ENCODE results near the gene P4HA1. TPM values are rescaled to one million over a fixed set of nuclear protein-coding genes. Genes with fewer than 3 reads are reported as not detected.
"Not testable (repeated sequence)": the region's sequence is repeated elsewhere in the genome, so short reads cannot be mapped to it uniquely, and the experiment has no call there.

The P4HA1 gene
- total and polyA plus RNA-seq, 5 experiments from 2014 or later = 14.2 to 17.6 (median 16.0) TPM

DNA sequence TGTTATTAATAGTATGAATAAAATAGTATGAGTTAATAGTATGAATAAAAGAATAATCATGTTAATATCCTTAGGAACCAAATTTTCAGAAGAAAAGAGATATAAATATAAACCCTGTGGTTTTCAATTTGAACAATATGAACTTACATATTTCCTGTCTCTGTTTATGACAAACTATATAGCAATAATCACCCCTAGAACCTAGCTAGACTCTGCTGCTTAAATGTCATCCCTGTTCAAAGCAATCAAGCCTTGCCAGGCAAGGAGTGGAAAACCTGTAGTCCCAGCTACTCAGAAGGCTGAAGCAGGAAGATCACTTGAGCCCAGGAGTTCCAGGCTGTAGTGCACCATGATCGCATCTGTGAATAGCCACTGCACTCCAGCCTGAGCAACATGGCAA is 36.5 kb downstream of the P4HA1 start:
- Mint-ChIP-seq H3K27me3 (no peaks in the 10 kb centered on the region), H3K4me1 (peaks cover 9 to 16% (median 12%) of the 10 kb centered on the region in 4 donors), H3K27ac (peak overlapping the region in 8 of 10 donors; percentile 33 to 87 (median 68)), H3K9me3 (no peaks in the 10 kb centered on the region), H3K36me3 (peaks cover 0 to 59% (median 8%) of the 10 kb centered on the region in 3 donors), H3K4me3 (no peak overlapping the region)
- POLR2A ChIA-PET = no interaction called here
- DNase-seq (no peak), ATAC-seq (no peak)

DNA sequence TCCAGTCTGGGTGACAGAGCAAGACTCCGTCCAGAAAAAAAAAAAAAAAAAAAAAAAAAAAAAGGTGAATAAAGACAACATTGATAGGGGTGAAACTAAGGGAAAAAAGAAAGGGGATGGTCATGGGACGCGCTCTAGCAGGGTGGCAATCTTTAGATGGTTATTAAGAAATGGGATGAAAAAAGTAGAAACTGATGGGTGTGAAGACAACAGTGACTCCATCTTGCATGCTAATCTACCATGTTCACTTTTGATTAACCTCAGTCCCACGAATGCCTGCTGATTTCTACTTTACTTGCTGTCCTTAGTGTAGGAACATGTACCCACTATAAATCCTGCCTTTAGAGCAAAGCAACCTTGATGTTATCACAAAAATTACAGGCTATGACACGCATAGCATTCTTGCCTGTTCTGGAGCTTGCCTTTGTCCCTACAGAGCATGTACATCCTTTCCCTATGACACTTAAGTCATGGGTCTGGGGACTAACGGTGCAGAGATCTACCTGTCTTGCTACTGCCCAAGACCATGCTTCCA is 38.5 kb downstream of the P4HA1 start:
- POLR2A ChIA-PET = no interaction called here
- DNase-seq = no peak

DNA sequence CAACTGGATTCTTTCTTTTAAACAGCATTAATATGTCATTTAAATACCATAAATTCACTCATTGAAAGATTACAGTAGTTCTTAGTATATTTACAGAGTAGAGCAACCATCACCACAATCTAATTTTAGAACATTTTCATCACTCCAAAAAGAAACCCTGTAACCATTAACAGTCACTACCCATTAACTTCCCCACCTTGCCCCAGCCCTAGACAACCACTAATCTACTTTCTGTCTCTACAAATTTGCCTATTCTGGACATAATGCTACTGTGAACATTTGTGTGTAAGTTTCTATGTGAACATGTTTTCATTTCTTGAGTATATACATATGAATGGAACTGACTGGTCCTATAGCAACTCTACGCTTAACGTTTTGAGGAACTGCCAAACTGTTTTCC is 42.4 kb downstream of the P4HA1 start:
- POLR2A ChIA-PET = no interaction called here
- no peak for DNase-seq
- no peak for ATAC-seq
- no peak overlapping the region for H3K27ac Mint-ChIP-seq
- H3K4me1 Mint-ChIP-seq = no peaks in the 10 kb centered on the region
- H3K4me3 Mint-ChIP-seq = no peak overlapping the region
- no peaks in the 10 kb centered on the region for H3K9me3 Mint-ChIP-seq
- H3K27me3 Mint-ChIP-seq = no peaks in the 10 kb centered on the region
- H3K36me3 Mint-ChIP-seq = peaks cover 0 to 80% (median 24%) of the 10 kb centered on the region in 3 donors

More for the DNA sequence above, 38.5 kb downstream of the P4HA1 start:
- no peaks in the 10 kb centered on the region for H3K9me3 Mint-ChIP-seq
- peak overlapping the region in 1 of 10 donors; percentile 16 for H3K27ac Mint-ChIP-seq
- no peaks in the 10 kb centered on the region for H3K27me3 Mint-ChIP-seq
- H3K36me3 Mint-ChIP-seq = peaks cover 0 to 57% (median 13%) of the 10 kb centered on the region in 3 donors
- H3K4me3 Mint-ChIP-seq = no peak overlapping the region
- H3K4me1 Mint-ChIP-seq = peaks cover 9 to 16% (median 12%) of the 10 kb centered on the region in 4 donors
- ATAC-seq = no peak

DNA sequence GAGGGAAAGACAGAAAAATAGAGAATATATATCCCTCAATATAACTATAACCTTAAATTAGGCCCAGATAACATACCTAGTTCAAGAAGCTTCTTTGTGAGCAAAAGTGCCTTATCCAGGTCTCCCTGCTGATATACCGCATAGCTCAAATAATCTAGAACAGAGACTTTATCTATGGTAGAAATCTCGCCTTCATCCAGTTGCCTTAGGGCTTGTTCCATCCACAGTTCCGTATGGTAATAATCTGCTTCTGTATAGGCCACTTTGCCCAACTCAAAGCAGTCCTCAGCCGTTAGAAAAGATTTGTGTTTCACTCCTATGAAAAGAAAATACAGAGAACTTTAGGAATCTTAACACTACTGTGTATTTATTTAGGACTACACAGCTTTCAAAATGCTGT is 43.4 kb downstream of the P4HA1 start:
- H3K4me3 Mint-ChIP-seq = no peak overlapping the region
- no peaks in the 10 kb centered on the region for H3K27me3 Mint-ChIP-seq
- H3K9me3 Mint-ChIP-seq = no peaks in the 10 kb centered on the region
- POLR2A ChIA-PET = no interaction called here
- no peak for DNase-seq
- no peak for ATAC-seq
- no peaks in the 10 kb centered on the region for H3K4me1 Mint-ChIP-seq
- peaks cover 0 to 78% (median 21%) of the 10 kb centered on the region in 3 donors for H3K36me3 Mint-ChIP-seq
- no peak overlapping the region for H3K27ac Mint-ChIP-seq

DNA sequence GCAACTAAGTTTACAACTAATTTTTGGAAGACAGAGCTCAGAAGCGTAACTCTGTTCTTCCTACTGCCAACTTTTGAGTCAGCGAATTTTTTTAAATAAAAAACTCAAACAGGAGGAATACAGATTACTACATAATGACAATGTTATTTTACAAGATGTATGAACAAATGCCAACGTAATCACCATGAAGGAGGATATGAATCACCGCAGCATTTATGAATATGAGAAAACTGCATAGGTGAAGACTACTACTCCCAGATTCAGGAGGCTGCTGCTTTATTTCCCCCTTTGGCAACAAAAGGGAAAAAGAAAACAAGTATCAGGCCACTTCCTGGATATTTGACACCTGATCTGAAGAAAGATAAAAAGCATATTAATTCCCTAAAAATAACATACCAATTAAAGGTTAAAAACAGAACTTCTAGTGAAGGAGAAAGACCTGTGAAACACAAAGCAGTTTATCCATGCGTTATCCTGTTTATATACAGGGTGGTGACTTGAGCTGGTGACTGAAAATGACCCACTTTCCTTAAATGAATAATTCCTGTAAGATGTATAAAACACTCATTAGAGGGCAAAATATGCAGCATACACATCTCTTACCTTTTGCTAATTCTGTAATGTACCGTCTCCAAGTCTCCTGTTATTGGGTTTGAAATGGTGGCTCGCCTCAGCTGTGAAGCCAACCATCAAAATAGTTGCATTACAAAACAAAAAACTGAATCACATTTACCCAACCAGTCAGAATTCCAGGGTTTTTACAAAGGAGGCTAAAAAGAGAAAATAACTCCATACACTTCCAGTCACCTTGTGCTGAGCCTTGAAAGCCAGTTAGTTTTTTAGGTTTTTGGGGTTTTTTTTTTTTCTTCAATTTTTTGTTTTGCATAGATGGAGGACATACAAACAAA is 52.0 kb downstream of the P4HA1 start:
- Mint-ChIP-seq H3K4me1 (no peaks in the 10 kb centered on the region), H3K9me3 (no peaks in the 10 kb centered on the region), H3K27ac (no peak overlapping the region), H3K4me3 (no peak overlapping the region), H3K36me3 (peaks cover 0 to 66% (median 29%) of the 10 kb centered on the region in 3 donors), H3K27me3 (no peaks in the 10 kb centered on the region)
- DNase-seq (no peak), ATAC-seq (no peak)
- POLR2A ChIA-PET = no interaction called here

DNA sequence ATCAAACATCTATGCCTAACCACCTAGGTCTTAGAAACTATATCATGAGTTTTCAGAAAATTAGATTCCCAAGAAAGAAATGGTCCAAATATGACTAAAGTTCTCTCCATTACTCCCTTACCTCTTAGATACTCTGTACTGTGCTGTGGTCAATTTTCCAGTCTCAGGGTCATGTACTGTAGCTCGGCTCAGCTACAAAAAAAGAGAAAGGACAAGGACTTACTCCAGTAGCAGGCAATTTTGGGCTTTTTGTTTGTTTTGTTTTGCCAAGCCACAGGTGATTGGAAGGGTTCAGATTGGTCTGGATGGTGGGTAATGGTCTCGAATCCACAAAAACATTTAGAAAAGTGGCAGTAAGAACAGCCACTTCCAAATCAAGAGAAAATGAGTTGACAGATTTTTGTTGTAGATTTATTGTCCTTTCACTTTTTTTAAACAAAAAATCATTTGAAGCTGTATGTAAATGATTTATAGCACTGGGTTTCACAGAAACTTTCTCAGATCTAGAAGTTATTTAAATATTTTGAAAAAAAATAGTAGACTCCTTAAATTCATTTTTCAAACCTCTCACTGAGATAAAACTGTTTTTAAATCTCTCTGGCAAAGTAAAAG is 52.8 kb downstream of the P4HA1 start:
- H3K9me3 Mint-ChIP-seq = no peaks in the 10 kb centered on the region
- no peak for DNase-seq
- POLR2A ChIA-PET = no interaction called here
- H3K27me3 Mint-ChIP-seq = no peaks in the 10 kb centered on the region
- no peak overlapping the region for H3K27ac Mint-ChIP-seq
- ATAC-seq = no peak
- no peak overlapping the region for H3K4me3 Mint-ChIP-seq
- H3K36me3 Mint-ChIP-seq = peaks cover 0 to 64% (median 29%) of the 10 kb centered on the region in 3 donors
- H3K4me1 Mint-ChIP-seq = no peaks in the 10 kb centered on the region

DNA sequence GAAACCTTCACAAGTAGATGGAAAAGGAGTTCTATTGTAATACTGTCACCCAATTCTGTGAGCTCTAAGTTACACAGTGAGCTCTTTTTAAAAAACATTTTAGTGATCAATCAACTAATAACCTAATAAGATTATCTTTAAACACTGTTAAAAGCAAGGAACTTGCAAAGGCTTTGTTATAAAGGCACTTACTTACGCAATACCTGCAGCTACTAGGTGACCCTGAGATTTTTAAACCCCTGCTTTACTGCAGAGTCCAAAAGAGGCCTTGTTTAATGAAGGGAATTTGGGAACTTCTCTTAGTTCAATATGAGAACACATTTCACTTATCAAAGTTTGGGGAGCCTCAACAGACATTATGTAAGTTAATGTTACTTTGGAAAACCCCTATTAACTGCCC is 53.3 kb downstream of the P4HA1 start:
- POLR2A ChIA-PET = no interaction called here
- no peak for DNase-seq
- H3K27me3 Mint-ChIP-seq = no peaks in the 10 kb centered on the region
- peaks cover 0 to 62% (median 29%) of the 10 kb centered on the region in 3 donors for H3K36me3 Mint-ChIP-seq
- no peak for ATAC-seq
- H3K27ac Mint-ChIP-seq = no peak overlapping the region
- no peaks in the 10 kb centered on the region for H3K9me3 Mint-ChIP-seq
- no peaks in the 10 kb centered on the region for H3K4me1 Mint-ChIP-seq
- no peak overlapping the region for H3K4me3 Mint-ChIP-seq

DNA sequence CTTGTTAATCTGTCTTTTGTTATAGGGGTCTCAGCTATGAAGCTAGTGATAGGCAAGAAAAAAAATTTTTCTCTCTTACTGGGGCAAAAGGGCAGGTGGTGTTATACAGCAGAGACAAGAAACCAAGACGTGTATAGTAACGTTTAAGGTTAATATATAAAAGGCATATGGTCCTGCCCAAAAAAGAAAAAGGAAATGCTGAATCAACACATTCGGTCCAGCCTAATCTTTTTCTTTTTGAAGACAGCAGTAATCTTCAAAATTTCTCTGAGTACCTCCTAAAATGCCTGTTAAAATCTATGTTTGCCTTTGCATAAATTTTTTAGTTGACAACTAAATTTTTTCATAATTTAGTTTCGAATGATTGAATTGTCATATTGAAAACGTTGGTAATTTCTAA is 54.5 kb downstream of the P4HA1 start:
- POLR2A ChIA-PET = no interaction called here
- Mint-ChIP-seq H3K36me3 (peaks cover 0 to 57% (median 23%) of the 10 kb centered on the region in 3 donors), H3K4me1 (no peaks in the 10 kb centered on the region), H3K4me3 (no peak overlapping the region), H3K27me3 (no peaks in the 10 kb centered on the region), H3K9me3 (no peaks in the 10 kb centered on the region), H3K27ac (no peak overlapping the region)
- DNase-seq (no peak), ATAC-seq (no peak)

DNA sequence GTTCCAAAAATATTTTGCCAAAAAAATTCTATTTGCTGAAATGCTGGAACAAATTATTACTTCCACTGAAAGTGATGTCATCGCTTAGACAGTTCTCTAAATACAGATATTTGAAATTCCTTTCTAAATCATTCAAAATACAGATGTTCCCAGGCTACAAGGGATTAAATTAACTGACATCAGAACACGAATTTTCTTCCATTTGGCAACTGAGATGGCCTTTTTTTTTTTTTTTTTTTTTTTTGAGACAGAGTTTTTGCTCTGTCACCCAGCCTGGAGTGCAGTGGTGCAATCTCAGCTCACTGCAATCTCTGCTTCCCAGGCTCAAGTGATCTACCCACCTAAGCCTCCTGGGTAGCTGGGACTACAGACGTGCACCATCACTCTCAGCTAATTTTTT is 57.0 kb downstream of the P4HA1 start:
- ATAC-seq (no peak), DNase-seq (no peak)
- Mint-ChIP-seq H3K27me3 (no peaks in the 10 kb centered on the region), H3K36me3 (peaks cover 4 to 49% (median 21%) of the 10 kb centered on the region in 3 donors), H3K27ac (no peak overlapping the region), H3K4me1 (no peaks in the 10 kb centered on the region), H3K9me3 (no peaks in the 10 kb centered on the region), H3K4me3 (no peak overlapping the region)
- POLR2A ChIA-PET = interaction anchor here (0.7 kb wide), 1 partner anchor 12 kb away, joined by 5 read pairs; no protein-coding TSS in a partner anchor

DNA sequence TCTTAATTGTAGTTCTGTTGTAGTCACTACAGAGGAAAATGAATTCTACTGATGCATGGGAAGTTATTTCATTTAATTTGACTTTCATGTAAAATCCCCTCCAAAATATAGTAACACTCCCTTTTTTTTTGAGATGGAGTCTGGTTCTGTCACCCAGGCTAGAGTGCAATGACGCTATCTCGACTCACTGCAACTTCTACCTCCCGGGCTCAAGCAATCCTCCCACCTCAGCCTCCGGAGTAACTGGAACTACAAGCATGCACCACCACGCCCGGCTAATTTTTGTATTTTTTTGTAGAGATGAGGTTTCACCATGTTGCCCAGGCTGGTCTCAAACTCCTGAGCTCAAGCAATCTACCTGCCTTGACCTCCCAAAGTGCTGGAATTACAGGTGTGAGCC is 60.4 kb downstream of the P4HA1 start:
- POLR2A ChIA-PET, H3K27me3 Mint-ChIP-seq, H3K4me1 Mint-ChIP-seq, DNase-seq, ATAC-seq, H3K27ac Mint-ChIP-seq, H3K4me3 Mint-ChIP-seq, H3K9me3 Mint-ChIP-seq: not testable (repeated sequence)
- H3K36me3 Mint-ChIP-seq = peaks cover 4 to 46% (median 15%) of the 10 kb centered on the region in 3 donors

DNA sequence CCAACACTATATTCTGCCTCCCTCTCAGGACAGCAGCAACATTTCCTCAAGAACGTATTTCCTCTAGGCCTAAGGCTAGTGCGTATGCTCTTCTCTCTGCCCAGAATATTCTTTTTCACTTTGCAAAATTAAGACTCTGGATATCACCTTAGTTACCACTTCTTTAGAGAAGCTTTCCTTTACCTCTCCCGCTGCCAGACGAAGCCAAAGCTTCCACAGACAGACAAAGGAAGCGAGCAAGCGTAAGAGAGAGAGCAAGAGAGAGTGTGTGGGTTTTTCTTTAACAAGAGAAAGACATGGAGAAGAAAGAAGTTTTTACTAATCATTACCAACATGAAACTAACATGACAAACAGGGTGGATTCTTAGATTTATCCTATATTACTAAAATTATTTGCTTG is 64.1 kb downstream of the P4HA1 start:
- POLR2A ChIA-PET = no interaction called here
- ATAC-seq = no peak
- Mint-ChIP-seq H3K9me3 (no peaks in the 10 kb centered on the region), H3K27ac (peak overlapping the region in 1 of 10 donors; percentile 14), H3K4me1 (peaks cover 0 to 6% (median under 1%) of the 10 kb centered on the region in 4 donors), H3K27me3 (no peaks in the 10 kb centered on the region), H3K4me3 (no peak overlapping the region), H3K36me3 (peaks cover 4 to 65% (median 23%) of the 10 kb centered on the region in 3 donors)
- DNase-seq = no peak

DNA sequence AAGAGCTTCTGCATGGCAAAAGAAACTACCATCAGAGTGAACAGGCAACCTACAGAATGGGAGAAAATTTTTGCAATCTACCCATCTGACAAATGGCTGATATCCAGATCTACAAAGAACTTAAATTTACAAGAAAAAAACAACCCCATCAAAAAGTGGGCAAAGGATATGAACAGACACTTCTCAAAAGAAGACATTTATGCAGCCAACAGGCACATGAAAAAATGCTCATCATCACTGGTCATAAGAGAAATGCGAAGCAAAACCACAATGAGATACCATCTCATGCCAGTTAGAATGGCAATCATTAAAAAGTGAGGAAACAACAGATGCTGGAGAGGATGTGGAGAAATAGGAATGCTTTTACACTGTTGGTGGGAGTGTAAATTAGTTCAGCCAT is 70.0 kb downstream of the P4HA1 start:
- H3K9me3 Mint-ChIP-seq, H3K4me3 Mint-ChIP-seq, POLR2A ChIA-PET, H3K27me3 Mint-ChIP-seq, DNase-seq, ATAC-seq: not testable (repeated sequence)
- Mint-ChIP-seq H3K4me1 (peaks cover 0 to 11% (median 8%) of the 10 kb centered on the region in 4 donors), H3K36me3 (peaks cover 4 to 79% (median 36%) of the 10 kb centered on the region in 3 donors), H3K27ac (peak overlapping the region in 1 of 10 donors; percentile 55)

DNA sequence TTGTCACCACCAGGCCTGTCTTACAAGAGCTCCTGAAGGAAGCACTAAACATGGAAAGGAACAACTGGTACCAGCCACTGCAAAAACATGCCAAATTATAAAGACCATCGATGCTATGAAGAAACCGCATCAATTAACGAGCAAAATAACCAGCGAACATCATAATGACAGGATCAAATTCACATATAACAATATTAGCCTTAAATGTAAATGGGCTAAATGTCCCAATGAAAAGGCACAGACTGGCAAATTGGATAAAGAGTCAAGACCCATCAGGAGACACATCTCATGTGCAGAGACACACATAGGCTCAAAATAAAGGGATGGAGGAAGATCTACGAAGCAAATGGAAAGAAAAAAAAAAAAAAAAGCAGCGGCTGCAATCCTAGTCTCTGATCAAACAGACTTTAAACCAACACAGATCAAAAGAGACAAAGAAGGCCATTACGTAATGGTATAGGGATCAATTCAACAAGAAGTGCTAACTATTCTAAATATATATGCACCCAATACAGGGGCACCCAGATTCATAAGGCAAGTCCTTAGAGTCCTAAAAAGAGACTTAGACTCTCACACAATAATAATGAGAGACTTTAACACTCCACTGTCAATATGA is 73.1 kb downstream of the P4HA1 start:
- Mint-ChIP-seq H3K4me1 (peaks cover 0 to 16% (median 10%) of the 10 kb centered on the region in 4 donors), H3K36me3 (peaks cover 4 to 89% (median 29%) of the 10 kb centered on the region in 3 donors)
- POLR2A ChIA-PET, DNase-seq, H3K27ac Mint-ChIP-seq, H3K4me3 Mint-ChIP-seq, ATAC-seq, H3K9me3 Mint-ChIP-seq, H3K27me3 Mint-ChIP-seq: not testable (repeated sequence)
